GM12865 (cell line): ENCODE results near the gene PALLD.

ENCODE experiments used
- DNase-seq: peaks from one replicate; pipeline ENCODE4 v3.0.0; 2010; ENCODE audit warnings: low read depth
- H3K4me3 ChIP-seq: 2 replicates; pipeline ENCODE4 v1.5.1; 2011; ENCODE audit warnings: mild to moderate bottlenecking, low read depth, low read length, control low read depth
- CTCF ChIP-seq: IDR thresholded peaks from 2 replicates; pipeline ENCODE4 v1.5.1; 2011; ENCODE audit warnings: low read length, control low read depth, low read depth, inconsistent platforms; ENCODE audit not compliant: insufficient read depth; ENCODE audit errors: missing control alignments

The PALLD gene

GRCh38 chr4:168623484-168623883 is 126.6 kb downstream of the PALLD start:
- H3K4me3 ChIP-seq: no peak overlapping the region
- DNase-seq: no peak
- no peak for TF ChIP-seq CTCF

DNA sequence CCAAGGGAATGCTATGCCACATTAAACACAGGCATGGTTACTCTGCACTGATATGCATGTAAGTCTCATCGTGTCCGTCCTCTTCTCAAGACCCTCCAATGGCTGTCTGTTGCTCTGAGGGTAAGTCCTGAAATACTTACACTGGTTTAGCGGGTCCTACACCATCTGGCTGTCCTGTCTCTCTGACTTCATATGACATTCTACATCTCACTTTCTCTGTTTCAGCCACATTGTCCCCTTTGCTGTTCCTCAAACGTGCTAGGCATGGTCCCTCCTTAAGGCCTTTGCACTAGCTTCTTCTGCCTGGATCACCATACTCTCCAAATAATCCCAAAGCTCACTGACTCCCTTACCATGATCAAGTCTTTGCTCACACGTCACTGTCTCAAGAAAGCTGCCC is 131.4 kb downstream of the PALLD start:
- no peak for TF ChIP-seq CTCF
- H3K4me3 ChIP-seq: no peak overlapping the region
- DNase-seq: no peak

- H3K4me3 ChIP-seq: no peak overlapping the region
- no peak for TF ChIP-seq CTCF
- no peak for DNase-seq
These were observed 132.7 kb downstream of the PALLD start for GRCh38 chr4:168629566-168629965.

DNA sequence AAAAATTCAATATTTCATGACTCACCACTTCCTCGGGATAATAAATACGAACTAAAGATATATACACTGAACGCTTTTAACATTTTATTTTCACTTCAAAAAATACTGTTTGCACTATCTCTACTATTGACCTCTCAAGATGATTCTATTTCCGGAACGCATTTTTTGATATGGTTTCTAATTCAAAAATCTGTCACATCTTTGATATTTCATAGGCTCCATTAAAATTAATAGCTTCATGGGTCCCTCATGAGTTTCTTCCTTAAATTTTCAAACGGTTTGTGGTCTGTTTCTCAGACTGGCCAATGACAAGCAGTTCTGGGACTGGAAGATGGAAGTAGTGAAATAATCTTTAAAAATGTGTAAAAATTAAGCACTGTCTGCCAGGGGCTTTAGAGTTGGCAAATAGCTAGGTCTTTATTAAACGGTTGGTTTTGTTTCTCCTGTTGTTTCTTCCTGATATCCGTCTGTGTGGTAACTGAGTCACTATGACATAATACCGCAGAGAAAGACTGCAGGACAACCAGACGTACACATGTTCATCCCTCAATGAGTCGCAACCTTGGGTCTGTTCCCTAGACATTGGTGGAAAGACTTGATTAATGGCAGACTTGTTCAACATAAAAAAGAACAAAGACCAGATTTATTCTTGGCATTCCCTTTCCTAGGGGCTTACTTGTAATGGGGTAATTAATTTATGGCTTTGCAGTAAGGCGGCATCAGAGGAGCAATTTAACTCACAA is 133.8 kb downstream of the PALLD start:
- H3K4me3 ChIP-seq: no peak overlapping the region
- no peak for DNase-seq
- no peak for TF ChIP-seq CTCF

- TF ChIP-seq CTCF: no peak
- DNase-seq: no peak
- H3K4me3 ChIP-seq: no peak overlapping the region
These were observed 134.7 kb downstream of the PALLD start for GRCh38 chr4:168631241-168632162.

DNA sequence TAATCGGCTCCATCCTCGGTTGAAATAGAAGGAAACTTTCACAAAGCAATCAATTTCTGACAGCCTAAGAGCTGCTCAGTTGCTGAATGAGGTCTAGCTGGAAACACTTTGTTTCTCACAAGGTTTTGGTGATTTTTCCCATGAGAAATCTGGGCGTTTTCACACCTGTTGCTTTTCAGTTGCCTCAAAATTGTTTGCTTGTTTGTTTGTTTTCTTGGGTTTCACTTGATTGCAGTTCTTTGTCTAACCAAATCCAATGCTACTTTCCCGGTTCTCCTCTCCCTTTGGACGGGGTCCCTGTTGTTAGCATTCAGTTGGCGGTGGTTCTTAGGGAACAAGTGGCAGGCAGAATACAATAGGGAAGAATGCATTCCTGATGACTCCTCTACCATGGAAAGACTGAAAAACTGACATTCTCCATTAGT is 135.5 kb downstream of the PALLD start:
- DNase-seq: no peak
- H3K4me3 ChIP-seq: no peak overlapping the region
- no peak for TF ChIP-seq CTCF

- no peak overlapping the region for H3K4me3 ChIP-seq
- no peak for DNase-seq
- no peak for TF ChIP-seq CTCF
These were observed 136.2 kb downstream of the PALLD start for GRCh38 chr4:168633064-168633463.
